HEK293 (cell line): ENCODE measurements around the gene DZIP1L.
"Not testable (repeated sequence)": the region's sequence is repeated elsewhere in the genome, so short reads cannot be mapped to it uniquely, and the experiment has no call there.

Source experiments
- CTCF ChIA-PET: fragments of 350-600 bp; formaldehyde crosslinking; extraction: SDS; loops from one replicate; lab custom pipeline; 2021; ENCODE audit warnings: antibody characterized with exemption; lab: Yijun Ruan, JAX
- POLR2A ChIA-PET: fragments of 300-600 bp; formaldehyde crosslinking; extraction: SDS; loops from one replicate; lab custom pipeline; 2020; ENCODE audit warnings: antibody characterized with exemption, inconsistent platforms; lab: Yijun Ruan, JAX
- H3K27ac ChIP-seq: fragments of 200-500 bp; sonication (Bioruptor generic); 2 replicates; pipeline ENCODE4 v1.5.1; 2014; ENCODE audit warnings: low read depth, low read length, control low read depth, inconsistent platforms; ENCODE audit errors: extremely low read depth
- H3K36me3 ChIP-seq, 2 experiments: fragments of 200-500 bp in 1 of 2; sonication (Bioruptor generic) in 1 of 2; 1 replicate in 1 of 2; 2 replicates in 1 of 2; pipeline ENCODE4 v1.5.1; 2014 to 2017; ENCODE audit warnings: inconsistent platforms in 2 of 2, low read length in 2 of 2; ENCODE audit not compliant: control insufficient read depth in 2 of 2, insufficient read depth in 1 of 2
- H3K4me1 ChIP-seq: fragments of 200-500 bp; sonication (Bioruptor generic); 2 replicates; pipeline ENCODE4 v1.5.1; 2014; ENCODE audit warnings: mild to moderate bottlenecking, low read length, inconsistent platforms; ENCODE audit not compliant: control insufficient read depth, insufficient read depth
- H3K4me3 ChIP-seq: 2 replicates; pipeline ENCODE4 v1.5.1; 2011; ENCODE audit warnings: low read depth, mild to moderate bottlenecking, control low read depth, low read length, moderate library complexity
- H3K9me3 ChIP-seq: fragments of 200-500 bp; sonication (Bioruptor generic); 2 replicates; pipeline ENCODE4 v1.5.1; 2014; ENCODE audit warnings: low read depth, low read length, inconsistent platforms; ENCODE audit not compliant: control insufficient read depth, insufficient read depth
- GLI2 ChIP-seq: fragments of 450-650 bp; formaldehyde crosslinking; IDR thresholded peaks from 2 replicates; pipeline ENCODE4; 2017; ENCODE audit warnings: missing biosample characterization, missing genetic modification characterization, low read depth, borderline replicate concordance
- PRDM2 ChIP-seq: fragments of 450-650 bp; formaldehyde crosslinking; IDR thresholded peaks from 2 replicates; pipeline ENCODE4 v1.5.1; 2016; ENCODE audit warnings: missing biosample characterization, missing genetic modification characterization, borderline replicate concordance
- PRDM4 ChIP-seq: fragments of 450-650 bp; formaldehyde crosslinking; IDR thresholded peaks from 2 replicates; pipeline ENCODE4 v1.5.1; 2017; ENCODE audit warnings: missing biosample characterization, missing genetic modification characterization
- SCRT2 ChIP-seq: fragments of 450-650 bp; formaldehyde crosslinking; IDR thresholded peaks from 2 replicates; pipeline ENCODE4 v1.5.1; 2016; ENCODE audit warnings: missing biosample characterization, missing genetic modification characterization
- ZBTB1 ChIP-seq: fragments of 450-650 bp; formaldehyde crosslinking; IDR thresholded peaks from 2 replicates; pipeline ENCODE4 v1.5.1; 2016; ENCODE audit warnings: missing biosample characterization, missing genetic modification characterization
- ZNF146 ChIP-seq: fragments of 450-650 bp; formaldehyde crosslinking; IDR thresholded peaks from 2 replicates; pipeline ENCODE4 v1.5.1; 2016; ENCODE audit warnings: missing biosample characterization, missing genetic modification characterization
- ZNF148 ChIP-seq: fragments of 450-650 bp; formaldehyde crosslinking; IDR thresholded peaks from 2 replicates; pipeline ENCODE4 v1.5.0; 2017; ENCODE audit warnings: missing biosample characterization, missing genetic modification characterization, borderline replicate concordance
- ZNF350 ChIP-seq: fragments of 450-650 bp; formaldehyde crosslinking; IDR thresholded peaks from 2 replicates; pipeline ENCODE4 v1.5.0; 2017; ENCODE audit warnings: missing biosample characterization, mild to moderate bottlenecking, missing genetic modification characterization
- ZNF366 ChIP-seq: fragments of 450-650 bp; formaldehyde crosslinking; conservative IDR thresholded peaks from 2 replicates; pipeline ENCODE4 v1.5.1; 2016; ENCODE audit warnings: missing biosample characterization, missing genetic modification characterization
- ZNF488 ChIP-seq: fragments of 450-650 bp; formaldehyde crosslinking; IDR thresholded peaks from 2 replicates; pipeline ENCODE4 v1.5.1; 2016; ENCODE audit warnings: missing biosample characterization, missing genetic modification characterization
- ZNF660 ChIP-seq: fragments of 450-650 bp; IDR thresholded peaks from 2 replicates; pipeline ENCODE4 v1.5.1; 2018; ENCODE audit warnings: missing biosample characterization, mild to moderate bottlenecking, missing genetic modification characterization
- ZNF677 ChIP-seq: fragments of 450-650 bp; IDR thresholded peaks from 2 replicates; pipeline ENCODE4 v1.5.0; 2018; ENCODE audit warnings: missing biosample characterization, mild to moderate bottlenecking, missing genetic modification characterization, moderate library complexity
- ZNF768 ChIP-seq: fragments of 450-650 bp; formaldehyde crosslinking; IDR thresholded peaks from 2 replicates; pipeline ENCODE4 v1.5.1; 2018; ENCODE audit warnings: missing biosample characterization, mild to moderate bottlenecking, missing genetic modification characterization
- ZSCAN30 ChIP-seq: fragments of 450-650 bp; IDR thresholded peaks from 2 replicates; pipeline ENCODE4 v1.5.1; 2018; ENCODE audit warnings: missing biosample characterization, mild to moderate bottlenecking, missing genetic modification characterization, moderate library complexity
- ZSCAN4 ChIP-seq: fragments of 450-650 bp; formaldehyde crosslinking; IDR thresholded peaks from 2 replicates; pipeline ENCODE4 v1.5.1; 2017; ENCODE audit warnings: missing biosample characterization, missing genetic modification characterization

The DZIP1L gene

GRCh38 chr3:138148503-138148902 lies 33.1 kb upstream of the DZIP1L start:
- POLR2A ChIA-PET, result no interaction called here
- TF ChIP-seq SCRT2 (tag by site-specific recombination) (no peak), ZSCAN30 (tag by site-specific recombination) (no peak), ZNF146 (tag by site-specific recombination) (no peak)
- no peak overlapping the region for H3K27ac ChIP-seq
- no peaks in the 10 kb centered on the region for H3K4me1 ChIP-seq
- CTCF ChIA-PET, result interaction anchor here (1.4 to 1.7 kb wide), 2 partner anchors 33 to 79 kb away, joined by 3 to 5 read pairs; partner anchors contain the start of gene DZIP1L
- H3K36me3 ChIP-seq, result no peaks in the 10 kb centered on the region
- H3K4me3 ChIP-seq, result no peak overlapping the region
- no peaks in the 10 kb centered on the region for H3K9me3 ChIP-seq

GRCh38 chr3:138142181-138142580 lies 26.8 kb upstream of the DZIP1L start:
- H3K4me1 ChIP-seq, H3K36me3 ChIP-seq, POLR2A ChIA-PET, H3K27ac ChIP-seq, H3K4me3 ChIP-seq, H3K9me3 ChIP-seq: not testable (repeated sequence)
- CTCF ChIA-PET, result interaction anchor here (0.6 kb wide), 1 partner anchor 1729 kb away, joined by 3 read pairs; no protein-coding TSS in a partner anchor

GRCh38 chr3:138140940-138141339 lies 25.5 kb upstream of the DZIP1L start:
- ChIA-PET CTCF (interaction anchor here (0.7 kb wide), 1 partner anchor 215 kb away, joined by 3 read pairs; no protein-coding TSS in a partner anchor), POLR2A (no interaction called here)
- H3K9me3 ChIP-seq, result no peaks in the 10 kb centered on the region
- H3K4me1 ChIP-seq, result no peaks in the 10 kb centered on the region
- no peak overlapping the region for H3K27ac ChIP-seq
- no peak overlapping the region for H3K4me3 ChIP-seq
- H3K36me3 ChIP-seq, result no peaks in the 10 kb centered on the region
- no peak for TF ChIP-seq ZBTB1 (tag by site-specific recombination)
- TF ChIP-seq ZNF488, result no peak
- TF ChIP-seq ZNF148, result no peak
- no peak for TF ChIP-seq PRDM2 (tag by site-specific recombination)
- TF ChIP-seq ZSCAN4 (tag by site-specific recombination), result no peak
- no peak for TF ChIP-seq GLI2
- no peak for TF ChIP-seq ZNF350 (tag by site-specific recombination)
- TF ChIP-seq PRDM4 (tag by site-specific recombination), result no peak
- TF ChIP-seq ZNF660 (tag by site-specific recombination), result no peak
- TF ChIP-seq ZNF366 (tag by site-specific recombination), result no peak
- no peak for TF ChIP-seq ZNF768
- TF ChIP-seq ZNF677 (tag by site-specific recombination), result no peak
- TF ChIP-seq, all 188 proteins: peak for 0
